Tibial nerve (tissue), 3 donors: ENCODE measurements around the gene GARIN5A.

Source experiments
- CTCF ChIP-seq, 5 experiments: fragments of 200-600 bp in 3 of 5; fragments of 450-650 bp in 2 of 5; sonication (generic) in 3 of 5; IDR thresholded peaks; one replicate each; pipeline ENCODE4 v1.5.1; 2016 to 2019; ENCODE audit warnings: antibody characterized with exemption in 5 of 5, mild to moderate bottlenecking in 3 of 5, moderate library complexity in 2 of 5
- POLR2A ChIP-seq, 2 donors: fragments of 450-650 bp; IDR thresholded peaks; one replicate each; pipeline ENCODE4 v1.6.1; 2017; ENCODE audit warnings: antibody characterized with exemption in 2 of 2, mild to moderate bottlenecking in 2 of 2, moderate library complexity in 2 of 2

DNA sequence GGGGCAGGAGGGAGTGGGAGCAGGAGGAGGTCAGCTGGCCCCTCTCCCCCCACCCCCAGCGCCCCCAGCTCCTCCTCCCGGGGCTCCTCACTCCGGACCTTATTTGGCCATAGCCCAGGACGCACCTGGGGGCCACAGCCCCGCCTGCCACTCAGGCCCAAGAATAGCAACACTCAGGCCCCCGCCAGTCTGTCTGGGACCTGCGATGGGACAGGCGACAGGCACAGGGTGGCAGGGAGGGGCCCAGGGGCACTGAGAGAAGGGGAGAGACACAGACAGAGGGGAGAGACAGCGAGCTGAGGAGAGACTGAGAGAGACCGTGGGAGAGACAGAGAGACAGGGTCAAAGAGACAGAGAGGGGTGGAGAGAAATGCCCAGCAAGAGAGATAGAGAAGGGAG lies 24.1 kb upstream of the GARIN5A start:
- TF ChIP-seq CTCF (IDR thresholded peaks at IDR 0.05) (no peak), POLR2A (IDR thresholded peaks at IDR 0.05) (no peak)
